Endothelial cell of umbilical vein (primary cell): ENCODE results near the gene TMPRSS15. TPM values are rescaled to one million over a fixed set of nuclear protein-coding genes. Genes with fewer than 3 reads are reported as not detected.

Source experiments
- BruUV-seq: library from RNA; stranded (reverse); fragments of 400-500 nt; replicated peaks from 2 replicates; lab custom pipeline; 2021; lab: Mats Ljungman, UMichigan
- CTCF ChIA-PET: fragments of 300-600, 350-600 bp; sonication (Branson Sonifier 250); formaldehyde crosslinking; loops from one replicate; lab custom pipeline; 2021; ENCODE audit warnings: antibody characterized with exemption, inconsistent platforms; lab: Charles Lee
- POLR2A ChIA-PET: fragments of 300-600, 350-600 bp; sonication (Branson Sonifier 250); formaldehyde crosslinking; loops from one replicate; lab custom pipeline; 2021; ENCODE audit warnings: antibody characterized with exemption, inconsistent platforms; lab: Charles Lee
- DNase-seq: peaks from one replicate; pipeline ENCODE4 v3.0.0-alpha.2; 2011; ENCODE audit warnings: low read depth, low spot score
- FAIRE-seq: peaks from 2 replicates; lab custom pipeline; 2011; peaks lifted over from hg19 to GRCh38; lab: Jason Lieb, UNC
- H2AFZ ChIP-seq: 2 replicates; pipeline ENCODE4 v1.6.0; 2012; ENCODE audit warnings: low read depth, low read length, control low read depth, inconsistent platforms
- H3K27ac ChIP-seq: 2 replicates; pipeline ENCODE4 v1.5.1; 2011; ENCODE audit warnings: low read depth, mild to moderate bottlenecking, control low read depth, low read length, moderate library complexity; ENCODE audit not compliant: insufficient read depth
- H3K27me3 ChIP-seq, 2 experiments: 2 replicates each; pipeline versions ENCODE4 v1.6.0 to v1.6.1; 2011; ENCODE audit warnings: low read length in 2 of 2, mixed read lengths in 1 of 2; ENCODE audit not compliant: control insufficient read depth in 2 of 2, insufficient read depth in 2 of 2
- H3K36me3 ChIP-seq, 2 experiments: 2 replicates in 1 of 2; 3 replicates in 1 of 2; pipeline ENCODE4 v1.5.1; 2011; ENCODE audit warnings: low read length in 2 of 2, mild to moderate bottlenecking in 1 of 2, moderate library complexity in 1 of 2; ENCODE audit not compliant: control insufficient read depth in 2 of 2, insufficient read depth in 2 of 2; ENCODE audit errors: extremely low read depth in 1 of 2
- H3K4me1 ChIP-seq: 3 replicates; pipeline ENCODE4 v1.5.1; 2011; ENCODE audit warnings: mild to moderate bottlenecking, low read length; ENCODE audit not compliant: control insufficient read depth, insufficient read depth; ENCODE audit errors: extremely low read depth
- H3K4me2 ChIP-seq: 2 replicates; pipeline ENCODE4 v1.6.1; 2011; ENCODE audit warnings: low read length, control low read depth, mixed read lengths; ENCODE audit not compliant: insufficient read depth
- H3K4me3 ChIP-seq, 3 experiments: fragments of 200-600 bp in 1 of 3; sonication (generic), shearing (Covaris generic) in 1 of 3; replicated peaks in 1 of 3; 2 replicates each; pipeline ENCODE4 v1.5.1; 2011 to 2016; ENCODE audit warnings: control low read depth in 3 of 3, low read length in 3 of 3, mild to moderate bottlenecking in 2 of 3, inconsistent platforms in 1 of 3, low read depth in 1 of 3, moderate library complexity in 1 of 3; ENCODE audit not compliant: insufficient read depth in 1 of 3
- H3K79me2 ChIP-seq: 2 replicates; pipeline ENCODE4 v1.6.0; 2012; ENCODE audit warnings: low read length, inconsistent platforms; ENCODE audit not compliant: control insufficient read depth, insufficient read depth
- H3K9ac ChIP-seq: replicated peaks from 2 replicates; pipeline ENCODE3; 2011; ENCODE audit warnings: low read length, control low read depth; ENCODE audit not compliant: insufficient read depth; ENCODE audit errors: extremely low read depth
- H3K9me1 ChIP-seq: replicated peaks from 3 replicates; pipeline ENCODE4 v1.6.0; 2011; ENCODE audit warnings: mild to moderate bottlenecking, low read length; ENCODE audit not compliant: control insufficient read depth, insufficient read depth; ENCODE audit errors: extremely low read depth
- H3K9me3 ChIP-seq: replicated peaks from 2 replicates; pipeline ENCODE4 v1.5.1; 2012; ENCODE audit warnings: low read length, inconsistent platforms; ENCODE audit not compliant: control insufficient read depth, insufficient read depth
- H4K20me1 ChIP-seq: replicated peaks from 2 replicates; pipeline ENCODE3; 2011; ENCODE audit warnings: mild to moderate bottlenecking, low read length; ENCODE audit not compliant: control insufficient read depth, insufficient read depth; ENCODE audit errors: extremely low read depth
- EZH2 ChIP-seq: IDR thresholded peaks from 2 replicates; pipeline ENCODE4 v1.6.1; 2012; ENCODE audit warnings: borderline replicate concordance, low read depth, mild to moderate bottlenecking, moderate library complexity, low read length, inconsistent platforms; ENCODE audit not compliant: severe bottlenecking
- FOS ChIP-seq: IDR thresholded peaks from 2 replicates; pipeline ENCODE4 v1.6.1; 2011; ENCODE audit warnings: mild to moderate bottlenecking, low read length, moderate library complexity, borderline replicate concordance; ENCODE audit not compliant: insufficient read depth
- GATA2 ChIP-seq: IDR thresholded peaks from 2 replicates; pipeline ENCODE4 v1.7.0; 2011; ENCODE audit warnings: low read depth, mild to moderate bottlenecking, moderate library complexity, mixed read lengths, low read length; ENCODE audit not compliant: insufficient read length, insufficient read depth
- JUN ChIP-seq: IDR thresholded peaks from 2 replicates; pipeline ENCODE4 v1.6.1; 2011; ENCODE audit warnings: borderline replicate concordance, low read depth; ENCODE audit not compliant: insufficient read length, insufficient read depth
- MAX ChIP-seq: IDR thresholded peaks from 2 replicates; pipeline ENCODE4 v1.6.1; 2011; ENCODE audit not compliant: insufficient read depth, insufficient read length
- MYC ChIP-seq: IDR thresholded peaks from one replicate; pipeline ENCODE4 v1.6.1; 2011; ENCODE audit warnings: mild to moderate bottlenecking, low read depth, low read length
- POLR2A ChIP-seq: IDR thresholded peaks from 2 replicates; pipeline ENCODE4 v1.6.1; 2012; ENCODE audit warnings: low read depth, mild to moderate bottlenecking, control low read depth, low read length
- POLR2AphosphoS5 ChIP-seq: IDR thresholded peaks from 2 replicates; pipeline ENCODE4 v1.6.1; 2012; ENCODE audit warnings: low read depth, mild to moderate bottlenecking, control low read depth, low read length, moderate library complexity; ENCODE audit not compliant: insufficient read depth
- dilution Hi-C: fragments of 300-500 bp; cut with MboI; formaldehyde crosslinking; loops from one replicate; pipeline ENCODE4 v1.15.0; 2019; ENCODE audit warnings: low sequenced_read_pairs; ENCODE audit not compliant: extremely low pct_ligation_motif_present
- intact Hi-C: fragments of 100-400 bp; cut with micrococcal nuclease; formaldehyde crosslinking; loops from one replicate; pipeline ENCODE4 v1.10.0; 2022
- polyA plus RNA-seq, 4 experiments: library from polyadenylated mRNA; depleted of rRNA in 3 of 4; stranded (reverse) in 3 of 4; unstranded in 1 of 4; fragments of >200 nt; gene quantifications; 2 replicates each; pipeline versions ENCODE4 v1.2.1 to v1.2.3, GENCODE V29; 2011 to 2012; ENCODE audit warnings: missing spikeins in 1 of 4
- total RNA-seq: library from RNA; stranded (reverse); gene quantifications from 2 replicates; pipeline ENCODE4 v1.2.3, GENCODE V29; 2021
- TF ChIP-seq, protein P1 (sequence below), 2 donors: IDR thresholded peaks; 1 replicate in 1 of 2; 2 replicates in 1 of 2; pipeline ENCODE4 v1.5.1; 2011; ENCODE audit warnings: low read length in 2 of 2, mild to moderate bottlenecking in 2 of 2, moderate library complexity in 2 of 2, control low read depth in 1 of 2, inconsistent platforms in 1 of 2, low read depth in 1 of 2; ENCODE audit not compliant: insufficient read depth in 1 of 2; ENCODE audit errors: extremely low read depth in 1 of 2

TMPRSS15 gene
- total and polyA plus RNA-seq, 2 donors (not counting 3 experiments of a cell fraction or from before 2014, with no cell fraction given), result not detected

DNA sequence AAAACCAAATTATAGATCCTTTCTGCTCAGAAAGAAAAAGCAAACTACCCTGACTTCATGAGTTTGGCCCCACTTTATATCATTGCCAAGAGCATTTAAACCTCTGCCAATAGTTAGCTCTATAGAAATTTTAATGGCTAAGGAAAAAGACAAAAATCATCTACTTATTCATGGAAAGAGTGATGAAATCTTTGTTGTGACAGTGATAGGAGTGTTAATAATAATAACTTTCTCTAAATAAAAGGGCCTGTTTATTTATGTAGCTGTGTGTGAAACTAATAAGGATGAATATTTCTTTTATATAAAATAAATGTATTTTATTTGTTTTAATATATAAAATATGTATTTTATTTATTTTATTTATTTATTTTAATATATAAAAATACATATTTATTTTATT, 152.5 kb downstream of the TMPRSS15 start:
- POLR2A ChIA-PET, result no interaction called here
- H3K9ac ChIP-seq, result no peak overlapping the region
- no peaks in the 10 kb centered on the region for H4K20me1 ChIP-seq
- DNase-seq (no peak), FAIRE-seq (no peak)
- H3K9me1 ChIP-seq, result no peaks in the 10 kb centered on the region
- H3K79me2 ChIP-seq, result no peaks in the 10 kb centered on the region
- no peak for TF ChIP-seq FOS
- TF ChIP-seq POLR2A, result no peak
- no peak for TF ChIP-seq JUN
- TF ChIP-seq POLR2AphosphoS5, result no peak
- TF ChIP-seq EZH2, result no peak
- no peak for TF ChIP-seq MYC
- no peak for TF ChIP-seq MAX
- no peak for TF ChIP-seq GATA2
- TF ChIP-seq, protein P1, sequence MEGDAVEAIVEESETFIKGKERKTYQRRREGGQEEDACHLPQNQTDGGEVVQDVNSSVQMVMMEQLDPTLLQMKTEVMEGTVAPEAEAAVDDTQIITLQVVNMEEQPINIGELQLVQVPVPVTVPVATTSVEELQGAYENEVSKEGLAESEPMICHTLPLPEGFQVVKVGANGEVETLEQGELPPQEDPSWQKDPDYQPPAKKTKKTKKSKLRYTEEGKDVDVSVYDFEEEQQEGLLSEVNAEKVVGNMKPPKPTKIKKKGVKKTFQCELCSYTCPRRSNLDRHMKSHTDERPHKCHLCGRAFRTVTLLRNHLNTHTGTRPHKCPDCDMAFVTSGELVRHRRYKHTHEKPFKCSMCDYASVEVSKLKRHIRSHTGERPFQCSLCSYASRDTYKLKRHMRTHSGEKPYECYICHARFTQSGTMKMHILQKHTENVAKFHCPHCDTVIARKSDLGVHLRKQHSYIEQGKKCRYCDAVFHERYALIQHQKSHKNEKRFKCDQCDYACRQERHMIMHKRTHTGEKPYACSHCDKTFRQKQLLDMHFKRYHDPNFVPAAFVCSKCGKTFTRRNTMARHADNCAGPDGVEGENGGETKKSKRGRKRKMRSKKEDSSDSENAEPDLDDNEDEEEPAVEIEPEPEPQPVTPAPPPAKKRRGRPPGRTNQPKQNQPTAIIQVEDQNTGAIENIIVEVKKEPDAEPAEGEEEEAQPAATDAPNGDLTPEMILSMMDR (IDR thresholded peaks at IDR 0.05; ENCODE audit: extremely low read depth in 1 of 2, insufficient read depth in 1 of 2, low read depth in 1 of 2, low read length in 2 of 2), result no peak
- H3K4me2 ChIP-seq, result no peak overlapping the region
- intact Hi-C loops, result no loop called here
- no peak overlapping the region for H3K27ac ChIP-seq
- no peaks in the 10 kb centered on the region for H3K36me3 ChIP-seq
- H3K27me3 ChIP-seq, result peaks cover 3 to 4% of the 10 kb centered on the region in 2 experiments
- H3K4me1 ChIP-seq, result no peaks in the 10 kb centered on the region
- H3K9me3 ChIP-seq, result no peaks in the 10 kb centered on the region
- CTCF ChIA-PET, result interaction anchor here (2.4 kb wide), 1 partner anchor 210 kb away, joined by 10 read pairs; no protein-coding TSS in a partner anchor
- H2AFZ ChIP-seq, result no peak overlapping the region
- no TSS peak for BruUV-seq
- no peak overlapping the region for H3K4me3 ChIP-seq
- dilution Hi-C loops, result no loop called here
